Naive B cell (primary cell): ENCODE measurements around the gene ISOC2. TPM values are rescaled to one million over a fixed set of nuclear protein-coding genes. Genes with fewer than 3 reads are reported as not detected.

Experiments used
- ATAC-seq, 2 donors: fragments of 150-1000 bp; cut with Tn5 transposase; 2 replicates each; pipeline ENCODE4 v1.10.0; 2021; ENCODE audit warnings: low read depth in 2 of 2, mild to moderate bottlenecking in 2 of 2, moderate library complexity in 2 of 2
- DNase-seq: peaks from one replicate; pipeline ENCODE4 v3.0.0; 2022
- H3K27ac Mint-ChIP-seq, 6 donors: one replicate each; pipeline ENCODE4 v1.8.0; 2020 to 2022; ENCODE audit warnings: mild to moderate bottlenecking in 6 of 6, mixed read lengths in 6 of 6, moderate library complexity in 5 of 6, inconsistent platforms in 2 of 6
- H3K27me3 Mint-ChIP-seq, 3 donors: one replicate each; pipeline ENCODE4 v1.8.0; 2021 to 2022; ENCODE audit warnings: mixed read lengths in 3 of 3, mild to moderate bottlenecking in 1 of 3
- H3K36me3 Mint-ChIP-seq, 2 donors: one replicate each; pipeline ENCODE4 v1.8.0; 2020 to 2022; ENCODE audit warnings: mixed read lengths in 2 of 2, inconsistent platforms in 1 of 2, mild to moderate bottlenecking in 1 of 2
- H3K4me1 Mint-ChIP-seq, 3 donors: one replicate each; pipeline ENCODE4 v1.8.0; 2020 to 2022; ENCODE audit warnings: mixed read lengths in 3 of 3, inconsistent platforms in 1 of 3, mild to moderate bottlenecking in 1 of 3, moderate library complexity in 1 of 3
- H3K4me3 Mint-ChIP-seq, 8 donors: one replicate each; pipeline ENCODE4 v1.8.0; 2020 to 2022; ENCODE audit warnings: mild to moderate bottlenecking in 8 of 8, mixed read lengths in 8 of 8, moderate library complexity in 8 of 8, inconsistent platforms in 2 of 8
- H3K9me3 Mint-ChIP-seq, 7 donors: one replicate each; pipeline ENCODE4 v1.8.0; 2020 to 2022; ENCODE audit warnings: mixed read lengths in 7 of 7, mild to moderate bottlenecking in 5 of 7, inconsistent platforms in 2 of 7, moderate library complexity in 1 of 7
- polyA plus RNA-seq, 6 donors: library from polyadenylated mRNA; unstranded; fragments of 300-500 nt; fragmentation: Illumina TruSeq; gene quantifications; one replicate each; pipeline ENCODE4 v1.2.3, GENCODE V29; 2021; ENCODE audit warnings: low read depth in 6 of 6

Gene ISOC2
- polyA plus RNA-seq, 6 donors from 2014 or later, result 21.8 to 57.9 (median 28.0) TPM

DNA sequence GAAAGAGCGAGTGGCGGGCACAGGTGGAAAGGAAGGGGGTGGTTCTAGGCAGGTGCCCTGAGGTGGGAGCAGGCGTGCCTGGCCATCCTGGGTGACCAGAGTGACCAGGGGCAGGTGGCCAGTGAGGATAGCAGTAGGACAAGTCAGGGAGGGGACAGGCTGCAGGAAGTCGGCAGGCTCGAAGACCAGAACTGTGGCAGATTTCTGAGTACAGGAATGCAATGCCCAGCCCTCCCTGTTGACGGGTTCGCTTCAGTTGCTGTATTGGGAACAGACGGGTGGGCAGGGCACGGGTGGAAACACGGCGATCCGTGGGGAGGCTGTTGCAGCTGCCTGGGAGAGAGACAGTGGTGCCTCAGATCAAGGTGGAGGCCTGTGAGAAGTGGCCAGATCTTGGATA is 16.9 kb upstream of the ISOC2 start:
- DNase-seq (no peak), ATAC-seq (no peak)
- Mint-ChIP-seq H3K27me3 (no peaks in the 10 kb centered on the region), H3K4me3 (peak overlapping the region in 7 of 8 donors; percentile 69 to 99 (median 83)), H3K27ac (peak overlapping the region in 4 of 6 donors; percentile 63 to 94 (median 74)), H3K4me1 (peaks cover 28 to 37% (median 29%) of the 10 kb centered on the region in 3 donors), H3K9me3 (no peaks in the 10 kb centered on the region), H3K36me3 (no peaks in the 10 kb centered on the region)

- Mint-ChIP-seq H3K27ac (peak overlapping the region in 4 of 6 donors; percentile 80 to 98 (median 96)), H3K36me3 (no peaks in the 10 kb centered on the region), H3K27me3 (no peaks in the 10 kb centered on the region), H3K4me3 (peak overlapping the region; percentile 75 to 99 (median 85)), H3K9me3 (no peaks in the 10 kb centered on the region), H3K4me1 (peaks cover 28 to 37% (median 29%) of the 10 kb centered on the region in 3 donors)
- no peak for ATAC-seq
- no peak for DNase-seq
Observed at GRCh38 chr19:55477905-55478304, 16.5 kb upstream of the ISOC2 start.

GRCh38 chr19:55476100-55476775 is 14.8 kb upstream of the ISOC2 start, which contains the start of gene ZNF628:
ZNF628 (plus strand) TSS chr19:55476617; CDS start chr19:55479911, 3,294 bp downstream.
- Mint-ChIP-seq H3K4me1 (peaks cover 28 to 37% (median 29%) of the 10 kb centered on the region in 3 donors), H3K36me3 (no peaks in the 10 kb centered on the region)

DNA sequence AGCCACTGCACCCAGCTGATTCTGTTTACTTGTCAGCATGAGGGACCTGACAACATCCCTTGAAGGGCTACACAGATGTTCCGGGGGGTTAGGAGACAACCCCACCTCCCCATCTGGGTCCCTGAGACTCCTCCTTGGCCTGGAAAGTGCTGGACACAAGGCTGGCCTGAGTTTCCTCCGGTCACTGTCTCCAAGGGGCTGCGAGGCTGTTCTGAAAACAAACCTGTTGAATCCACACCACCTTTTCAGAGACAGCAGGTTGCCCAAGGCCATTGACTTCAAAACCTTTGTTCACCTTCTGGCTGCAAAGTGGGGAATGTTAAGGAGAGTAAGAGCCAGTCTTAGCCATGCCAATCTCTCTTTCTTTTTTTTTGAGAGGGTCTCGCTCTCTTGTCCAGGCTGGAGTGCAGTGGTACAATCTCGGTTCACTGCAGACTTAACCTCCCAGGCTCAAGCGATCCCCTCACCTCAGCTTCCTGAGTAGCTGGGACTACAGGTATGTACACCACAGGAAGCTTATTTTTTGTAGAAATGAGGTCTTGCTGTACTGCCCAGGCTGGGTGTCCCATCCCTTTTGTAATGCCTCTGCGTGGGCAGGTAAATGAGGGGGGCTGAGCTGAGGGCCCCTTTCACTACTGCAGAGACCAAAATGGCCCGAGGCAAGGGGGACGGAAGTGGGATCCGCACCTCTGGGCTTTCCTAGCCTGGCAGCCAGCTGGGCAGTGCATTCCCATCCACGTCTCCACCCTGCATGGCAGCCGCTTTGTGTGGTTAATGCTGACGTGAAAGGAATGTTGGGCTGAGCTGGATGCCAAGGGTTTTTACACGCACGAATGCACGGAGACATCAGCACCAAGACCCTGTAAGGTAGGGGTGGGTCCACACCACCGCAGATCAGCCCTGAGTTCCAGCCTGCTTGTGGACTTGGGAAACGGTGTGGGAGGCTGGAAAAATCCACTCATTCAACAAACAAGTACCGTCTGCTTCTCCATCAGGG is 13.1 kb upstream of the ISOC2 start:
- ATAC-seq (no peak), DNase-seq (no peak)
- Mint-ChIP-seq H3K4me1 (peaks cover 19 to 33% (median 24%) of the 10 kb centered on the region in 3 donors), H3K9me3 (no peaks in the 10 kb centered on the region), H3K27ac (peak overlapping the region in 2 of 6 donors; percentile 44 to 94), H3K36me3 (no peaks in the 10 kb centered on the region), H3K27me3 (no peaks in the 10 kb centered on the region), H3K4me3 (peak overlapping the region in 6 of 8 donors; percentile 6 to 99 (median 79))

More at GRCh38 chr19:55476100-55476775, 14.8 kb upstream of the ISOC2 start, which contains the start of gene ZNF628:
- Mint-ChIP-seq H3K27me3 (no peaks in the 10 kb centered on the region), H3K9me3 (no peaks in the 10 kb centered on the region), H3K27ac (peak within 1 kb of the TSS; percentile 94 to 98 (median 97)), H3K4me3 (peak within 1 kb of the TSS; percentile 85 to 99 (median 92))
- ATAC-seq, result peak; percentile 91 to 92
- DNase-seq, result peak; percentile 97

DNA sequence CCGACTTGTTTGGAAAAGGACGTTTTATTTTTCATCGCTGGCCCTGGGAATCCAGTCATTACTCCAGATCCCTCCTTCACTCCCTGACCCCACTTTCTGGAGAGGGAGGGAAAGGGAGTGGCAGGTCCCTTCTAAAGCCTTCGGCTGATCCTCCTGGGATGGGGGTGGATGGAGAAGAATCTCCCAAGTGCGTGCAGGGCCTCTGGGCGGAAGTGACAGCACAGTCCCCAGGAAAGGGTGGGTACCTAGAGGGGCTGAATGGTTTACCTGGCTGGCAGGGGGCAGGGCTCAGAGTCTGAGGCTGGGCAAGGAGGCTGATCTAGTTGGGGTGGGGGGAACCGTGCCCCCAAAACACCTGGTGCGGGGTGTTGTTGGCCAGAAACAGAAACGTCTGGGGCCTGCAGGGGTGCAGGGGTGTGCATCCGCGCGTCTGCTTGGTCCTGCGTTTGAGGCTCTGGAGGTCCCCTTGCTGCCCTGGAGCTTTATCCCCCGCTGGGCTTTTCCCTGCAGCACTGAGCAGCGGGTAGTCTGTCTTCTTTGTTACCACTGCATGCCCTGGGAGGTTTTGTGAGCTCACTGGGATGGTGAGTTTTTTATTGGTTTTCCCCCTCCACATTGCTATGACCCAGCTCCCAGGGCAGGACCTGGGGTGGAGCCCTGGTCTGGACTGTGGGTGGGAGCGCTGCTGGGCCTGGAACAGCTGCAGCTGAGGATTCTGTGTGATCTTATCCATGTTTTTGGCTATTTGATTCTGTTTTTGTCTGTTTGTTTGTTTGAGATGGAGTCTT is 12.0 kb upstream of the ISOC2 start:
- ATAC-seq (no peak), DNase-seq (no peak)
- Mint-ChIP-seq H3K4me3 (peak overlapping the region in 1 of 8 donors; percentile 32), H3K27ac (peak overlapping the region in 1 of 6 donors; percentile 70), H3K36me3 (no peaks in the 10 kb centered on the region), H3K4me1 (peaks cover 8 to 23% (median 13%) of the 10 kb centered on the region in 3 donors), H3K27me3 (no peaks in the 10 kb centered on the region), H3K9me3 (no peaks in the 10 kb centered on the region)

- Mint-ChIP-seq H3K36me3 (no peaks in the 10 kb centered on the region), H3K27ac (no peak overlapping the region), H3K9me3 (no peaks in the 10 kb centered on the region), H3K27me3 (no peaks in the 10 kb centered on the region), H3K4me1 (peaks cover 3 to 18% (median 11%) of the 10 kb centered on the region in 3 donors), H3K4me3 (no peak overlapping the region)
- ATAC-seq (no peak), DNase-seq (no peak)
Observed at GRCh38 chr19:55472463-55472862, 11.0 kb upstream of the ISOC2 start.

GRCh38 chr19:55471266-55471665 is 9.8 kb upstream of the ISOC2 start:
- ATAC-seq (no peak), DNase-seq (no peak)
- peak overlapping the region in 1 of 6 donors; percentile 61 for H3K27ac Mint-ChIP-seq
- H3K4me3 Mint-ChIP-seq, result peak overlapping the region in 1 of 8 donors; percentile 22
- H3K27me3 Mint-ChIP-seq, result no peaks in the 10 kb centered on the region
- H3K36me3 Mint-ChIP-seq, result no peaks in the 10 kb centered on the region
- H3K4me1 Mint-ChIP-seq, result peaks cover 6 to 11% (median 6%) of the 10 kb centered on the region in 3 donors
- no peaks in the 10 kb centered on the region for H3K9me3 Mint-ChIP-seq

DNA sequence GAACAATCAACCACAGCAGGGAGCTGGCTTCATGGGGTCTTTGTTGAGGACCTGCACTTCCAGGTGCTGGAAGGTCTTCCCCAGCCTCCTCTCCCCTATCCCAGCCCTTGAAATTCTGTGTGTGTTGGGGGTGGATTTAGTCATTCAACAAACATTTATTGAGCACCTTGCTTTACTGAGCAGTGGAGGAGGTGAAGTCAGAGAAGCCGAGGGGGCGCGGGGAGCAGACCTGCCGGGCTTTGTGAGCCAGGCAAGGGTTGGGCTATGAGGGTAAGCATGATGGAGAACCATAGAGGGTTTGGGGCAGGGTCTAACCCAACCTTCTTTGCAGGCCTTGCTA is 6.6 kb upstream of the ISOC2 start:
- H3K4me1 Mint-ChIP-seq, result peaks cover 4 to 8% (median 6%) of the 10 kb centered on the region in 3 donors
- H3K27me3 Mint-ChIP-seq, result peaks cover 0 to 4% (median 0%) of the 10 kb centered on the region in 3 donors
- ATAC-seq (no peak), DNase-seq (no peak)
- H3K27ac Mint-ChIP-seq, result peak overlapping the region in 1 of 6 donors; percentile 74
- H3K9me3 Mint-ChIP-seq, result no peaks in the 10 kb centered on the region
- H3K4me3 Mint-ChIP-seq, result peak overlapping the region in 1 of 8 donors; percentile 56
- H3K36me3 Mint-ChIP-seq, result no peaks in the 10 kb centered on the region

DNA sequence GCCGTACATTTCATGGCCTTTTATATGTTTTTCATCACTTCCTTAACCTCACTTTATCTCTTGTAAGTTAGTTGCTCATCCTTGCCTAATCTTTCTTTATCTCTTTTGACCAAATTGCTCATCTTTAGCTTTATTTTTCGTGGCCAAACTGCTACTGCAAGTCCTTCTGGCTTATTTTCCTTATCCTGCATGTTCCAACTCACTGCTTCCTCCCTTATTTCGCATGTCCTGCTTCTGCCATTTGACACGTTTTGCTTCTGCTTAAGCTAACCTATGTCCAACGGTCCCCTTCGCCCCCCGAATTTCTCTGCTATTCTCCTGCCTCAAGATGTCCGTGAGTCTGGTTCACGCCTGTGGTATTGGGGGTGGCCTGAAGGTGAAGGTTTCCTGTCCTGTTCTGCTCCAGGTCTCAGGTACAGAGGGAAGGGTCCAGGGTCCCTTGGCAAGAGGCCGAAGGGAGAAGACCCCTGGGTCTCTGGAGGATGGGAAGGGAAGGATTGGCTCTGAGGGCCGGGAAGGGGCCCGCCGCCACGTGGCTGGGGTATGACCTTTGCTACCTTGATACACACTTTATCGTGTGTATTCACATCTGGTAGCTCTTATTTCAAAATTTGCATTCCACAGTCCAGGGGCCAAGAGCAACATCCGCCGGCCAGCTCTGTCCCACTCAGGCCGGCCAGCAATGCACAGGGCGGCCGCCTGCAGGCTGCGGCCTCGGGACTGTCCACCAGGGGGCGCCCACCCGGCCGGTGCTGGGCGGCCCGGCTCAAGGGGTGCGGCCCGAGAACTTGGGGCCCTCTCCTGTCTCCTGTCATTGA is 6.0 kb upstream of the ISOC2 start:
- peak; percentile 97 to 98 for ATAC-seq
- Mint-ChIP-seq H3K4me1 (peaks cover 7 to 11% (median 9%) of the 10 kb centered on the region in 3 donors), H3K27me3 (peaks cover 0 to 8% (median 0%) of the 10 kb centered on the region in 3 donors), H3K4me3 (peak overlapping the region in 2 of 8 donors; percentile 45 to 56), H3K27ac (peak overlapping the region in 1 of 6 donors; percentile 30), H3K9me3 (no peaks in the 10 kb centered on the region), H3K36me3 (no peaks in the 10 kb centered on the region)
- DNase-seq, result peak; percentile 70

- H3K4me1 Mint-ChIP-seq, result peaks cover 17 to 21% (median 18%) of the 10 kb centered on the region in 3 donors
- no peak overlapping the region for H3K27ac Mint-ChIP-seq
- H3K9me3 Mint-ChIP-seq, result no peaks in the 10 kb centered on the region
- ATAC-seq (no peak), DNase-seq (no peak)
- H3K36me3 Mint-ChIP-seq, result no peaks in the 10 kb centered on the region
- H3K27me3 Mint-ChIP-seq, result peaks cover 0 to 8% (median 0%) of the 10 kb centered on the region in 3 donors
- H3K4me3 Mint-ChIP-seq, result peak overlapping the region in 1 of 8 donors; percentile 6
Observed at GRCh38 chr19:55466241-55466614, 4.8 kb upstream of the ISOC2 start.

DNA sequence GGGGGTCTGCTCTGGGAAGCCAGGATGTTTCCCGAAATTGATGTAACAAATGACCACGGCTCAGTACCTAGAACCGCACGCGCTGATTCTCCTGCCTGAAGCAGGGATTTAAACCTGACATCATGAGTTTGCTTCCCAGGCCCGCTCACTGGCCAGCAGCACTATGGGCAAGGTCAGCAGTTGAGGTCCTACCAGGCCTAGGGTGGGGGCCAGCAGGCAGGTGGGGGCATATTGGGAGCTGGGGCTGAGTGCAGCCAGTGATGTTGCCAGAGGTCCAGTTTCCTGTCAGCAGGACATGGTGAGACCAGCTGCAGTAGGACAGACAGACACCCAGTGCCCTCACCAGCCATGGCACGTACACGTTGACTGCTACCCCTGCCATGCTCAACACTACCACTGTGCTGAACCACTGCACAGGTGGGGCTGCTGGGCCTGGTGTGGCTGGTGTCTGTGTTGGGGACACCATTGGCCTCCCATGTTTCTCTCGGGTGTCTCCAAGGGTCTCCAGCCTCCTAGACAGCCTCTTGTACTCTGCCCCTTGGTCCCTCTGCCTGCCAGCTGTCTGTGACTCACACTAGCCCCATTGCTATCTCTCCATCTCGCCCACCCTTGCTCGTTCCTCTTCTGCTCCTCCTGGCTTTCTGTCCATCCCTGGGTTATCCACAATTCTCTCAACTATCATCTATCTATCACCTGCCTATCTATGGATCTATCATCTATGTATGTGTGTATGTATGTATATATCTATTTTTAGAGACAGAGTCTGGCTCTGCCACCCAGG is 4.2 kb upstream of the ISOC2 start:
- Mint-ChIP-seq H3K4me3 (peak overlapping the region in 1 of 8 donors; percentile 6), H3K9me3 (no peaks in the 10 kb centered on the region), H3K4me1 (peaks cover 20 to 25% (median 22%) of the 10 kb centered on the region in 3 donors), H3K36me3 (no peaks in the 10 kb centered on the region), H3K27ac (peak overlapping the region in 1 of 6 donors; percentile 69), H3K27me3 (peaks cover 0 to 8% (median 0%) of the 10 kb centered on the region in 3 donors)
- DNase-seq (no peak), ATAC-seq (no peak)
